ENCODE measurements around the gene IFT88. TPM values are rescaled to one million over a fixed set of nuclear protein-coding genes. Genes with fewer than 3 reads are reported as not detected.

IFT88 gene
- total RNA-seq, 1 experiment from 2014 or later, result 19.4 TPM

GRCh38 chr13:20567881-20568528 lies 1.0 kb downstream of the IFT88 start:
- BruUV-seq (replicated peaks), result TSS peak; percentile 77
- DNase-seq (ENCODE audit: low spot score), result no peak
- peak overlapping the region; percentile 57 for H3K4me3 ChIP-seq (ENCODE audit: low read depth, low read length, poor library complexity, severe bottlenecking)
- H3K27ac ChIP-seq (ENCODE audit: low read depth, low read length, poor library complexity, severe bottlenecking), result peak overlapping the region; percentile 83
- POLR2A ChIA-PET (ENCODE audit: low non-redundant PET), result interaction anchor here (0.5 kb wide), 1 partner anchor 10 kb away, joined by 13 read pairs; no protein-coding TSS in a partner anchor
- H3K9me3 ChIP-seq (ENCODE audit: low read depth, low read length, poor library complexity, severe bottlenecking), result peaks cover 10% of the 10 kb centered on the region
- H3K36me3 ChIP-seq (ENCODE audit: insufficient read depth, low read length, poor library complexity, severe bottlenecking), result no peaks in the 10 kb centered on the region
- CTCF ChIA-PET, result no interaction called here
- no peaks in the 10 kb centered on the region for H3K27me3 ChIP-seq (replicated peaks; ENCODE audit: insufficient read depth, low read depth, low read length, poor library complexity)
- peaks cover 8% of the 10 kb centered on the region for H3K4me1 ChIP-seq (ENCODE audit: insufficient read depth, low read length, poor library complexity, severe bottlenecking)
- intact Hi-C loops (cut with micrococcal nuclease; ENCODE audit: unreplicated experiment), result loop anchor here (5.0 kb wide), 1 partner anchor 49 kb away; no protein-coding TSS in a partner anchor
- TF ChIP-seq, protein P1, sequence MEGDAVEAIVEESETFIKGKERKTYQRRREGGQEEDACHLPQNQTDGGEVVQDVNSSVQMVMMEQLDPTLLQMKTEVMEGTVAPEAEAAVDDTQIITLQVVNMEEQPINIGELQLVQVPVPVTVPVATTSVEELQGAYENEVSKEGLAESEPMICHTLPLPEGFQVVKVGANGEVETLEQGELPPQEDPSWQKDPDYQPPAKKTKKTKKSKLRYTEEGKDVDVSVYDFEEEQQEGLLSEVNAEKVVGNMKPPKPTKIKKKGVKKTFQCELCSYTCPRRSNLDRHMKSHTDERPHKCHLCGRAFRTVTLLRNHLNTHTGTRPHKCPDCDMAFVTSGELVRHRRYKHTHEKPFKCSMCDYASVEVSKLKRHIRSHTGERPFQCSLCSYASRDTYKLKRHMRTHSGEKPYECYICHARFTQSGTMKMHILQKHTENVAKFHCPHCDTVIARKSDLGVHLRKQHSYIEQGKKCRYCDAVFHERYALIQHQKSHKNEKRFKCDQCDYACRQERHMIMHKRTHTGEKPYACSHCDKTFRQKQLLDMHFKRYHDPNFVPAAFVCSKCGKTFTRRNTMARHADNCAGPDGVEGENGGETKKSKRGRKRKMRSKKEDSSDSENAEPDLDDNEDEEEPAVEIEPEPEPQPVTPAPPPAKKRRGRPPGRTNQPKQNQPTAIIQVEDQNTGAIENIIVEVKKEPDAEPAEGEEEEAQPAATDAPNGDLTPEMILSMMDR (conservative IDR thresholded peaks at IDR 0.05; ENCODE audit: low read depth, low read length), result no peak
- TF ChIP-seq EZH2 (IDR thresholded peaks at IDR 0.05; ENCODE audit: borderline replicate concordance, low read depth, low read length, poor library complexity, severe bottlenecking), result no peak

GRCh38 chr13:20570517-20570916 lies 3.6 kb downstream of the IFT88 start:
- H3K27ac ChIP-seq (ENCODE audit: low read depth, low read length, poor library complexity, severe bottlenecking), result no peak overlapping the region
- TF ChIP-seq, protein P1 (conservative IDR thresholded peaks at IDR 0.05; ENCODE audit: low read depth, low read length), result no peak
- TF ChIP-seq EZH2 (IDR thresholded peaks at IDR 0.05; ENCODE audit: borderline replicate concordance, low read depth, low read length, poor library complexity, severe bottlenecking), result no peak
- H3K9me3 ChIP-seq (ENCODE audit: low read depth, low read length, poor library complexity, severe bottlenecking), result peaks cover 4% of the 10 kb centered on the region
- CTCF ChIA-PET, result no interaction called here
- POLR2A ChIA-PET (ENCODE audit: low non-redundant PET), result no interaction called here
- H3K27me3 ChIP-seq (replicated peaks; ENCODE audit: insufficient read depth, low read depth, low read length, poor library complexity), result no peaks in the 10 kb centered on the region
- H3K36me3 ChIP-seq (ENCODE audit: insufficient read depth, low read length, poor library complexity, severe bottlenecking), result no peaks in the 10 kb centered on the region
- DNase-seq (ENCODE audit: low spot score), result no peak
- intact Hi-C loops (cut with micrococcal nuclease; ENCODE audit: unreplicated experiment), result no loop called here
- H3K4me3 ChIP-seq (ENCODE audit: low read depth, low read length, poor library complexity, severe bottlenecking), result no peak overlapping the region
- no TSS peak for BruUV-seq (replicated peaks)
- peaks cover 8% of the 10 kb centered on the region for H3K4me1 ChIP-seq (ENCODE audit: insufficient read depth, low read length, poor library complexity, severe bottlenecking)

DNA sequence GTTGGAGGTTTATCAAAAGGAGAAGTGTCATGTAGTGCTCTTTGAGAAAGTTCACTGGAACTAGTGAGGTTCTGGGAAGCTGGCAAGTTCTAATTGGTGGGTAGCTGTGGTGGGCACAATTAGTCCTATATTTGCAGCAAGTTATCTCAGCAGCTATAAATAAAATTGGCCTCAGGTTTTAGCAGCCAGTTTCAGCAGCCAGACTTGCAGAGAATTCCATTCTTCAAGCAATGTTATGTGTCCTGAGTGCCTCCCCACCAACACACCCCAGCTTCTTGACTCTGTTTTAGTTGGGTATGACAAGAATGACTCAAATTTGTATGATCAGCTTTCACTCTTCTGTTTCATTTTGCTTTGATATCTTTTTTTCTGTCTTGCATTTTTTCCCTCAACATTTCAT lies 4.7 kb downstream of the IFT88 start:
- Histone ChIP-seq H3K36me3 (ENCODE audit: insufficient read depth, low read length, poor library complexity, severe bottlenecking) (no peaks in the 10 kb centered on the region), H3K27me3 (replicated peaks; ENCODE audit: insufficient read depth, low read depth, low read length, poor library complexity) (no peaks in the 10 kb centered on the region), H3K9me3 (ENCODE audit: low read depth, low read length, poor library complexity, severe bottlenecking) (peaks cover 3% of the 10 kb centered on the region), H3K4me1 (ENCODE audit: insufficient read depth, low read length, poor library complexity, severe bottlenecking) (peaks cover 8% of the 10 kb centered on the region), H3K27ac (ENCODE audit: low read depth, low read length, poor library complexity, severe bottlenecking) (no peak overlapping the region), H3K4me3 (ENCODE audit: low read depth, low read length, poor library complexity, severe bottlenecking) (no peak overlapping the region)
- ChIA-PET CTCF (no interaction called here), POLR2A (ENCODE audit: low non-redundant PET) (no interaction called here)
- intact Hi-C loops (cut with micrococcal nuclease; ENCODE audit: unreplicated experiment), result no loop called here
- TF ChIP-seq, protein P1 (conservative IDR thresholded peaks at IDR 0.05; ENCODE audit: low read depth, low read length), result no peak
- DNase-seq (ENCODE audit: low spot score), result no peak
- BruUV-seq (replicated peaks), result no TSS peak
